IMR-90 (cell line): ENCODE measurements around the gene RPS6KA2. TPM values are rescaled to one million over a fixed set of nuclear protein-coding genes. Genes with fewer than 3 reads are reported as not detected.

Source experiments
- ATAC-seq: fragments of 200-7000 bp; cut with Tn5 transposase; 2 replicates; pipeline ENCODE4 v1.9.1; 2020; ENCODE audit warnings: low read depth, mild to moderate bottlenecking, moderate library complexity
- BruUV-seq: library from RNA; stranded (reverse); fragments of 400-500 nt; replicated peaks from 2 replicates; lab custom pipeline; 2021; lab: Mats Ljungman, UMichigan
- CTCF ChIA-PET: fragments of 300-600 bp; formaldehyde crosslinking; extraction: SDS; loops from one replicate; lab custom pipeline; 2021; ENCODE audit warnings: antibody characterized with exemption; lab: Yijun Ruan, JAX
- POLR2A ChIA-PET: fragments of 300-600 bp; sonication (Branson Sonifier 250); formaldehyde crosslinking; loops from one replicate; lab custom pipeline; 2022; ENCODE audit warnings: antibody characterized with exemption; ENCODE audit not compliant: unreplicated experiment; lab: Charles Lee
- DNase-seq: peaks from one replicate; pipeline ENCODE4 v3.0.0; 2013
- H2AFZ ChIP-seq: replicated peaks from 2 replicates; pipeline ENCODE3; 2013; ENCODE audit warnings: low read length, mild to moderate bottlenecking; ENCODE audit not compliant: poor library complexity
- H2AK5ac ChIP-seq: 2 replicates; pipeline ENCODE4 v1.6.1; 2013; ENCODE audit warnings: low read depth, low read length, inconsistent platforms
- H2AK9ac ChIP-seq: replicated peaks from 2 replicates; pipeline ENCODE3; 2013; ENCODE audit warnings: mild to moderate bottlenecking, low read depth, low read length, moderate library complexity; ENCODE audit not compliant: poor library complexity
- H2BK120ac ChIP-seq: 2 replicates; pipeline ENCODE4 v1.6.1; 2013; ENCODE audit warnings: low read depth, low read length, inconsistent platforms
- H2BK15ac ChIP-seq: 3 replicates; pipeline ENCODE4 v1.6.1; 2013; ENCODE audit warnings: low read depth, low read length, inconsistent platforms
- H2BK20ac ChIP-seq: 2 replicates; pipeline ENCODE4 v1.6.1; 2013; ENCODE audit warnings: low read depth, mild to moderate bottlenecking, inconsistent platforms, low read length, moderate library complexity
- H2BK5ac ChIP-seq: 2 replicates; pipeline ENCODE4 v1.6.1; 2013; ENCODE audit warnings: mild to moderate bottlenecking, low read depth, low read length, inconsistent platforms; ENCODE audit not compliant: poor library complexity, severe bottlenecking
- H3K14ac ChIP-seq: replicated peaks from 2 replicates; pipeline ENCODE4 v1.6.1; 2013; ENCODE audit warnings: low read depth, low read length, inconsistent platforms
- H3K18ac ChIP-seq: 2 replicates; pipeline ENCODE4 v1.6.1; 2013; ENCODE audit warnings: low read depth, low read length, control low read depth
- H3K23ac ChIP-seq: 2 replicates; pipeline ENCODE4 v1.6.1; 2013; ENCODE audit warnings: low read depth, low read length, inconsistent platforms
- H3K27ac ChIP-seq: 2 replicates; pipeline ENCODE4 v1.5.1; 2013; ENCODE audit warnings: mild to moderate bottlenecking, control low read depth, low read length; ENCODE audit not compliant: insufficient read depth
- H3K27me3 ChIP-seq: 2 replicates; pipeline ENCODE4 v1.6.1; 2013; ENCODE audit warnings: low read length; ENCODE audit not compliant: control insufficient read depth, insufficient read depth
- H3K36me3 ChIP-seq: 2 replicates; pipeline ENCODE4 v1.6.1; 2013; ENCODE audit warnings: low read length, mixed read lengths; ENCODE audit not compliant: control insufficient read depth, insufficient read depth
- H3K4ac ChIP-seq: 2 replicates; pipeline ENCODE4 v1.6.1; 2013; ENCODE audit warnings: low read depth, low read length, inconsistent platforms
- H3K4me1 ChIP-seq: 2 replicates; pipeline ENCODE4 v1.6.1; 2013; ENCODE audit warnings: low read length, mixed read lengths; ENCODE audit not compliant: control insufficient read depth, insufficient read depth
- H3K4me2 ChIP-seq: 2 replicates; pipeline ENCODE4 v1.6.1; 2013; ENCODE audit warnings: low read depth, mild to moderate bottlenecking, control low read depth, low read length, moderate library complexity
- H3K4me3 ChIP-seq: 2 replicates; pipeline ENCODE4 v1.5.1; 2013; ENCODE audit warnings: low read depth, mild to moderate bottlenecking, control low read depth, low read length, moderate library complexity; ENCODE audit not compliant: insufficient read depth
- H3K56ac ChIP-seq: 2 replicates; pipeline ENCODE4 v1.6.1; 2013; ENCODE audit warnings: low read length, inconsistent platforms; ENCODE audit not compliant: insufficient read depth; ENCODE audit errors: extremely low read depth
- H3K79me1 ChIP-seq, 2 experiments: 2 replicates each; pipeline ENCODE4 v1.6.1; 2013; ENCODE audit warnings: low read length in 2 of 2, inconsistent platforms in 1 of 2, low read depth in 1 of 2
- H3K9ac ChIP-seq: 2 replicates; pipeline ENCODE4 v1.6.1; 2013; ENCODE audit warnings: low read depth, low read length, control low read depth
- H3K9me1 ChIP-seq: 2 replicates; pipeline ENCODE4 v1.6.1; 2013; ENCODE audit warnings: low read length, inconsistent platforms; ENCODE audit not compliant: insufficient read depth
- H3K9me3 ChIP-seq: 2 replicates; pipeline ENCODE4 v1.6.1; 2013; ENCODE audit warnings: low read length; ENCODE audit not compliant: control insufficient read depth, insufficient read depth
- H4K20me1 ChIP-seq: 2 replicates; pipeline ENCODE4 v1.6.1; 2013; ENCODE audit warnings: low read length, inconsistent platforms; ENCODE audit not compliant: insufficient read depth
- H4K5ac ChIP-seq: 2 replicates; pipeline ENCODE4 v1.6.1; 2013; ENCODE audit warnings: mild to moderate bottlenecking, low read depth, low read length, control low read depth
- H4K8ac ChIP-seq, 2 experiments: 2 replicates each; pipeline ENCODE4 v1.6.1; 2013; ENCODE audit warnings: low read depth in 2 of 2, low read length in 2 of 2, control low read depth in 1 of 2, inconsistent platforms in 1 of 2
- H4K91ac ChIP-seq: 2 replicates; pipeline ENCODE4 v1.6.1; 2013; ENCODE audit warnings: low read depth, low read length, inconsistent platforms; ENCODE audit not compliant: insufficient read depth
- BHLHE40 ChIP-seq: fragments of 150-350 bp; IDR thresholded peaks from 2 replicates; pipeline ENCODE4 v1.6.1; 2016; ENCODE audit warnings: mild to moderate bottlenecking, low read depth, low read length
- CEBPB ChIP-seq: IDR thresholded peaks from 2 replicates; pipeline ENCODE4 v1.6.1; 2012; ENCODE audit warnings: low read depth, low read length, improper control_type of control experiment
- CHD1 ChIP-seq: IDR thresholded peaks from 2 replicates; pipeline ENCODE4 v1.6.1; 2012; ENCODE audit warnings: low read depth, low read length, improper control_type of control experiment
- CTCF ChIP-seq: conservative IDR thresholded peaks from 2 replicates; pipeline ENCODE4 v1.5.1; 2012; ENCODE audit warnings: mild to moderate bottlenecking, low read depth, low read length, improper control_type of control experiment
- ELK1 ChIP-seq: fragments of 150-350 bp; IDR thresholded peaks from 2 replicates; pipeline ENCODE4 v1.6.1; 2016; ENCODE audit warnings: low read depth, mild to moderate bottlenecking, low read length, moderate library complexity, borderline replicate concordance
- FOS ChIP-seq: fragments of 150-350 bp; IDR thresholded peaks from 2 replicates; pipeline ENCODE4 v1.6.1; 2016; ENCODE audit warnings: low read depth, low read length
- MAFK ChIP-seq: IDR thresholded peaks from 2 replicates; pipeline ENCODE4 v1.6.1; 2012; ENCODE audit warnings: low read depth, low read length, improper control_type of control experiment
- MAZ ChIP-seq: IDR thresholded peaks from 2 replicates; pipeline ENCODE4 v1.6.1; 2012; ENCODE audit warnings: low read depth, mild to moderate bottlenecking, low read length, improper control_type of control experiment, moderate library complexity, borderline replicate concordance
- MXI1 ChIP-seq: IDR thresholded peaks from 2 replicates; pipeline ENCODE4 v1.6.1; 2012; ENCODE audit warnings: low read depth, mild to moderate bottlenecking, low read length, moderate library complexity, borderline replicate concordance
- NFE2L2 ChIP-seq: fragments of 150-350 bp; IDR thresholded peaks from 2 replicates; pipeline ENCODE4 v1.6.1; 2016; ENCODE audit warnings: low read depth, mild to moderate bottlenecking, low read length
- POLR2A ChIP-seq: IDR thresholded peaks from 2 replicates; pipeline ENCODE4 v1.6.1; 2012; ENCODE audit warnings: mild to moderate bottlenecking, low read depth, low read length
- RAD21 ChIP-seq: IDR thresholded peaks from 2 replicates; pipeline ENCODE4 v1.6.1; 2012; ENCODE audit warnings: low read length, improper control_type of control experiment
- RCOR1 ChIP-seq: IDR thresholded peaks from 2 replicates; pipeline ENCODE4 v1.6.1; 2012; ENCODE audit warnings: mild to moderate bottlenecking, low read length, improper control_type of control experiment; ENCODE audit not compliant: insufficient replicate concordance
- RFX5 ChIP-seq: IDR thresholded peaks from 2 replicates; pipeline ENCODE4 v1.8.0; 2012; ENCODE audit warnings: low read depth, mild to moderate bottlenecking, low read length, moderate library complexity
- SMC3 ChIP-seq: fragments of 150-350 bp; IDR thresholded peaks from 2 replicates; pipeline ENCODE4 v1.6.1; 2016; ENCODE audit warnings: low read depth, mild to moderate bottlenecking, antibody characterized with exemption, low read length, moderate library complexity
- USF2 ChIP-seq: fragments of 150-350 bp; IDR thresholded peaks from 2 replicates; pipeline ENCODE4 v1.6.1; 2017; ENCODE audit warnings: mild to moderate bottlenecking, antibody characterized with exemption, low read length, low read depth
- WGBS, 2 experiments: methylation state at CpG; one replicate each; pipeline versions ENCODE4 v1.1.5 to v1.1.7; 2013; ENCODE audit warnings: missing lambda C conversion rate in 2 of 2; ENCODE audit not compliant: insufficient read length in 1 of 2; ENCODE audit errors: extremely low coverage in 2 of 2; 5-methylcytosine and 5-hydroxymethylcytosine counted together
- dilution Hi-C: fragments of 300-500 bp; cut with HindIII; formaldehyde crosslinking; loops from one replicate; pipeline ENCODE4 v1.14.3; 2018; ENCODE audit warnings: low sequenced_read_pairs; ENCODE audit not compliant: unreplicated experiment
- in situ Hi-C: fragments of 300-500 bp; cut with MboI; formaldehyde crosslinking; loops from 3 replicates; pipeline ENCODE4 v1.14.3; 2019; ENCODE audit warnings: low sequenced_read_pairs, inconsistent platforms, mixed read lengths
- intact Hi-C: fragments of 100-400 bp; cut with micrococcal nuclease; formaldehyde crosslinking; loops from 2 replicates; pipeline ENCODE4 v1.10.0; 2022
- polyA plus RNA-seq, 3 experiments: library from polyadenylated mRNA; depleted of rRNA; stranded (reverse); fragments of >200 nt; gene quantifications; 2 replicates each; pipeline ENCODE4 v1.2.3, GENCODE V29; 2012; ENCODE audit warnings: low replicate concordance in 1 of 3
- total RNA-seq: library from RNA; depleted of rRNA; stranded (reverse); fragments of >200 nt; gene quantifications from 2 replicates; pipeline ENCODE4 v1.2.3, GENCODE V29; 2012

The RPS6KA2 gene
- total and polyA plus RNA-seq, 2 of the 4 experiments (the other 2 are of a cell fraction): 26.9 to 31.3 TPM

GRCh38 chr6:166675736-166676135, 48.7 kb upstream of the RPS6KA2 start:
- H3K4me3 ChIP-seq: no peak overlapping the region
- H2AK9ac ChIP-seq: no peak overlapping the region
- no peaks in the 10 kb centered on the region for H4K20me1 ChIP-seq
- no peaks in the 10 kb centered on the region for H3K36me3 ChIP-seq
- H4K8ac ChIP-seq: no peak overlapping the region
- no peak overlapping the region for H2AFZ ChIP-seq
- H3K79me1 ChIP-seq: no peaks in the 10 kb centered on the region
- peaks cover 2% of the 10 kb centered on the region; the same call in 1 of the 2 replicates for H3K4me1 ChIP-seq
- in situ Hi-C loops: no loop called here
- no peak overlapping the region for H4K91ac ChIP-seq
- no peak overlapping the region for H2BK15ac ChIP-seq
- H3K27ac ChIP-seq: no peak overlapping the region
- H3K23ac ChIP-seq: no peak overlapping the region
- no peak overlapping the region for H3K4ac ChIP-seq
- no peak for TF ChIP-seq NFE2L2
- TF ChIP-seq CHD1: no peak
- no peak for TF ChIP-seq MAZ
- TF ChIP-seq RAD21: no peak
- TF ChIP-seq MXI1: no peak
- no peak for TF ChIP-seq BHLHE40
- no peak for TF ChIP-seq RCOR1
- TF ChIP-seq POLR2A: no peak
- no peak for TF ChIP-seq SMC3
- TF ChIP-seq MAFK: no peak
- no peak for TF ChIP-seq RFX5
- no peak for TF ChIP-seq ELK1
- no peak for TF ChIP-seq CTCF
- TF ChIP-seq CEBPB: no peak
- no peak for TF ChIP-seq FOS
- TF ChIP-seq USF2: no peak
- no peak overlapping the region for H3K14ac ChIP-seq
- peaks cover 20% of the 10 kb centered on the region for H3K27me3 ChIP-seq
- H2BK120ac ChIP-seq: no peak overlapping the region
- H2BK5ac ChIP-seq: no peak overlapping the region
- no TSS peak for BruUV-seq
- H3K9ac ChIP-seq: no peak overlapping the region
- POLR2A ChIA-PET: no interaction called here
- CTCF ChIA-PET: no interaction called here
- DNase-seq: no peak
- ATAC-seq: no peak
- no peaks in the 10 kb centered on the region for H3K9me3 ChIP-seq
- dilution Hi-C loops: no loop called here
- no peak overlapping the region for H3K4me2 ChIP-seq
- no peak overlapping the region for H2AK5ac ChIP-seq
- H4K5ac ChIP-seq: no peak overlapping the region
- 96% methylated on average over 4 of the region's 9 CpGs; no CpG with 5 or more reads in 1 of the 2 experiments for WGBS, 2 experiments
- H2BK20ac ChIP-seq: no peak overlapping the region
- H3K18ac ChIP-seq: no peak overlapping the region
- H3K56ac ChIP-seq: no peak overlapping the region
- no peaks in the 10 kb centered on the region for H3K9me1 ChIP-seq
- intact Hi-C loops: no loop called here
